Measurements from ENCODE around the gene KIAA0513.

The KIAA0513 gene

GRCh38 chr16:85079785-85080570 is 52.4 kb downstream of the KIAA0513 start:
- Histone ChIP-seq H3K4me3 (ENCODE audit: low read depth, low read length) (no peak overlapping the region), H3K27me3 (ENCODE audit: insufficient read depth, low read depth, severe bottlenecking) (no peaks in the 10 kb centered on the region), H3K27ac (peak overlapping the region; percentile 41), H3K36me3 (no peaks in the 10 kb centered on the region), H3K9me3 (ENCODE audit: severe bottlenecking) (no peaks in the 10 kb centered on the region)
- TF ChIP-seq CTCF (IDR thresholded peaks at IDR 0.05; ENCODE audit: low read depth, low read length) = no peak
- DNase-seq = peak; percentile 39

GRCh38 chr16:85081038-85081437 is 53.4 kb downstream of the KIAA0513 start:
- no peak overlapping the region for H3K27ac ChIP-seq
- H3K4me3 ChIP-seq (ENCODE audit: low read depth, low read length) = no peak overlapping the region
- H3K9me3 ChIP-seq (ENCODE audit: severe bottlenecking) = no peaks in the 10 kb centered on the region
- TF ChIP-seq CTCF (IDR thresholded peaks at IDR 0.05; ENCODE audit: low read depth, low read length) = no peak
- no peaks in the 10 kb centered on the region for H3K27me3 ChIP-seq (ENCODE audit: insufficient read depth, low read depth, severe bottlenecking)
- H3K36me3 ChIP-seq = no peaks in the 10 kb centered on the region
- no peak for DNase-seq

GRCh38 chr16:85081765-85082164 is 54.2 kb downstream of the KIAA0513 start:
- Histone ChIP-seq H3K27me3 (ENCODE audit: insufficient read depth, low read depth, severe bottlenecking) (no peaks in the 10 kb centered on the region), H3K27ac (no peak overlapping the region), H3K9me3 (ENCODE audit: severe bottlenecking) (no peaks in the 10 kb centered on the region), H3K4me3 (ENCODE audit: low read depth, low read length) (no peak overlapping the region), H3K36me3 (no peaks in the 10 kb centered on the region)
- no peak for TF ChIP-seq CTCF (IDR thresholded peaks at IDR 0.05; ENCODE audit: low read depth, low read length)
- DNase-seq = no peak

DNA sequence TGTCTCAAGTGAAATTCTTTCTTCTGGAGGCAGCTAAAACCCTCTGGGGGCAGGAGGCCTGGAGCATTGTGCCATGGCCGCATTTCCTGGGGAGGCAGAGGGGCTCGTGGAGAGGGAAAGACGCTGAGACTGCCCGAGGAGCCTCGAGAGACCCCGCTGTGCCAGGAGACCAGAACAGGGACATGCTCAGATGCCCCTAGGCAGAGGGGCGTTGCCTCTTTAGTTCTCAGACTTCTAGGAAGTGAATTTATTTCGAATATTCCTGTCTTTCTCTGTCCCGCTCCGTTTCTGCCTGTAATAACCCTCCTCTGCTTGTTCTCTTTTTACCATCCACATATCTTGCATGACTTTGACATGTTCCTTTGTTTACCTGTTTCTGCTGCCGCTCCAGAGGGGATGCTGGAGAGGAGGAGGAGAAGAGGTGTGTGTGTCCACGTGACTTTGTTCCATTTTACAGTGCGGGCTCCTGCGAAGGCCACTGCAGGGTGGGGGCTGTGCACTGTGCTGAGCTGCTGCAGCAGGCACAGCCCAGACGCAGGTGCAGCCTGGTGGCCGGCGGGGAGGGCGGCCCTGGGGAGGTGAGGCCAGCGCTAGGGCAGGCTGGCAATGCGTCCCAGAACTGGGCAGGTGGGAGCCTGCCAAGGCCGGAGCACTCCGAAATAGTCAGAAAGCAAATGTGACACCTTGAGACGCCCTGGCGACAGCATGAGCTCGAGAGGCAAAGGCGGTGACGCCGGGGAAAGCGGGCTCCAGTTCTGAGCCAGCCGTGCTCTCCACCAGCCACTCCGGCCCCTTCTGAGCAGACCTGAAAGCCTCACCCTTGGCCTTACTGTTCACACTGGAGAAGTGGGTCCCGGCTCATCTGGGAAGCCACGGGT is 54.8 kb downstream of the KIAA0513 start:
- H3K27ac ChIP-seq = no peak overlapping the region
- no peak for TF ChIP-seq CTCF (IDR thresholded peaks at IDR 0.05; ENCODE audit: low read depth, low read length)
- H3K9me3 ChIP-seq (ENCODE audit: severe bottlenecking) = no peaks in the 10 kb centered on the region
- no peak for DNase-seq
- H3K27me3 ChIP-seq (ENCODE audit: insufficient read depth, low read depth, severe bottlenecking) = no peaks in the 10 kb centered on the region
- no peak overlapping the region for H3K4me3 ChIP-seq (ENCODE audit: low read depth, low read length)
- no peaks in the 10 kb centered on the region for H3K36me3 ChIP-seq

DNA sequence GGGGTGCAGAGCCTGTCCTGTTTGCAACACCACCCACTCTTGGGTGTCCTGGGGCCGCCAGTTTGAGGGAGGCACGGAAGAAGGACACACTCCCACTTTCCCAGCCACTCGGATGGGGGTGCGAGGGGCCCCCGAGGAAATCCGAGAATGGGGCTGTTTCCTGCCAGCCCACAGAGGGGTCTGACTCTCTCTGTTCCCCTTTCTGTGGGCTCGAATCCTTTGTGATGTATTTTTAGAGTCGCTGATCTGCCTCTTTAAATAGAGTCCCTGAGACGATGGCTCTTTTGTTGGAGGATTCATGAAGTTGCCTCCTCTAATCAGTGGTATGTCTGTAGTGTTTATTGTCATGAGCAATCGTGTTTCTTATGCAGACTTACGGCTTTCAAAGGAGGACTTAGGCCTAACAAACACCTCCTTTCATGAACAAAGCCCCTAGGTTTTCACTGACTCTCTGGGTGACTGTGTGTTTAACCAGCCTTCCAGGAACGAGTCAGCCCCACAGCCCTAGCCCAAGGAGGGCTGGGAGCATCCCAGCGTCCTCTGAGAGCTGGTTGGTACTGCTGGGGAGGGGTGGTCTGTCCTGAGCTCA is 55.5 kb downstream of the KIAA0513 start:
- no peak for DNase-seq
- TF ChIP-seq CTCF (IDR thresholded peaks at IDR 0.05; ENCODE audit: low read depth, low read length) = no peak
- Histone ChIP-seq H3K27me3 (ENCODE audit: insufficient read depth, low read depth, severe bottlenecking) (no peaks in the 10 kb centered on the region), H3K9me3 (ENCODE audit: severe bottlenecking) (no peaks in the 10 kb centered on the region), H3K36me3 (no peaks in the 10 kb centered on the region), H3K4me3 (ENCODE audit: low read depth, low read length) (no peak overlapping the region), H3K27ac (no peak overlapping the region)

Data from WERI-Rb-1 (cell line).